HL-60 (cell line): ENCODE data around the gene SH3RF3.

Experiments
- DNase-seq, 2 experiments: peaks; one replicate each; pipeline ENCODE4 v3.0.0-alpha.2; 2010 to 2020; ENCODE audit warnings: low read depth in 1 of 2, low spot score in 1 of 2
- H3K27ac ChIP-seq: fragments of 250-450 bp; sonication (Bioruptor Pico); replicated peaks from 2 replicates; pipeline ENCODE4 v1.5.1; 2020; ENCODE audit warnings: mild to moderate bottlenecking, moderate library complexity
- H3K27me3 ChIP-seq: fragments of 250-450 bp; sonication (Bioruptor Pico); 2 replicates; pipeline ENCODE4 v1.5.1; 2021; ENCODE audit warnings: mild to moderate bottlenecking, moderate library complexity; ENCODE audit not compliant: insufficient read depth, poor library complexity, severe bottlenecking
- H3K4me3 ChIP-seq: replicated peaks from 2 replicates; pipeline ENCODE4 v1.5.1; 2011; ENCODE audit warnings: mild to moderate bottlenecking, control low read depth, low read length; ENCODE audit not compliant: insufficient read depth
- CTCF ChIP-seq: IDR thresholded peaks from one replicate; pipeline ENCODE4 v1.5.1; 2011; ENCODE audit warnings: low read length, control low read depth, inconsistent platforms; ENCODE audit not compliant: insufficient read depth
- GABPA ChIP-seq: IDR thresholded peaks from 2 replicates; pipeline ENCODE4 v1.6.1; 2012; ENCODE audit warnings: low read depth
- POLR2AphosphoS5 ChIP-seq: IDR thresholded peaks from 2 replicates; pipeline ENCODE4 v1.6.1; 2012; ENCODE audit warnings: low read depth
- REST ChIP-seq: IDR thresholded peaks from 2 replicates; pipeline ENCODE4 v1.6.1; 2012; ENCODE audit warnings: low read depth; ENCODE audit not compliant: insufficient replicate concordance
- SPI1 ChIP-seq: IDR thresholded peaks from 2 replicates; pipeline ENCODE4 v1.6.1; 2012; ENCODE audit warnings: low read depth, mild to moderate bottlenecking, borderline replicate concordance

Gene SH3RF3

GRCh38 chr2:109172556-109173105 lies 43.6 kb downstream of the SH3RF3 start:
- Histone ChIP-seq H3K4me3 (no peak overlapping the region), H3K27ac (no peak overlapping the region), H3K27me3 (no peaks in the 10 kb centered on the region)
- TF ChIP-seq SPI1, result no peak
- no peak for TF ChIP-seq POLR2AphosphoS5
- TF ChIP-seq CTCF, result no peak
- no peak for TF ChIP-seq GABPA
- TF ChIP-seq REST, result no peak
- no peak for DNase-seq

- no peak for DNase-seq
Measured at GRCh38 chr2:109173311-109174171, 44.5 kb downstream of the SH3RF3 start.

More at GRCh38 chr2:109173311-109174171, 44.5 kb downstream of the SH3RF3 start:
- H3K27ac ChIP-seq, result no peak overlapping the region
- H3K27me3 ChIP-seq, result no peaks in the 10 kb centered on the region
- TF ChIP-seq POLR2AphosphoS5 (no peak), REST (no peak), GABPA (no peak), SPI1 (no peak), CTCF (no peak)
- no peak overlapping the region for H3K4me3 ChIP-seq
